Skeletal muscle satellite cell (primary cell): ENCODE results near the gene RASSF9.
A peak's percentile ranks its signal among the peaks of the same experiment; 100 is the strongest.

Experiments
- H3K27me3 ChIP-seq: 2 replicates; pipeline ENCODE4 v1.7.0; 2013; ENCODE audit warnings: low read length; ENCODE audit not compliant: control insufficient read depth, insufficient read depth
- H3K36me3 ChIP-seq: 2 replicates; pipeline ENCODE4 v1.7.0; 2013; ENCODE audit warnings: mild to moderate bottlenecking, control low read depth, low read length; ENCODE audit not compliant: insufficient read depth
- H3K4me1 ChIP-seq: 2 replicates; pipeline ENCODE4 v1.7.0; 2013; ENCODE audit warnings: low read length; ENCODE audit not compliant: control insufficient read depth, insufficient read depth
- H3K4me2 ChIP-seq: 2 replicates; pipeline ENCODE4 v1.7.0; 2013; ENCODE audit warnings: mild to moderate bottlenecking, low read length
- H3K4me3 ChIP-seq: 2 replicates; pipeline ENCODE4 v1.7.0; 2013; ENCODE audit warnings: low read length
- H3K9ac ChIP-seq: 2 replicates; pipeline ENCODE4 v1.7.0; 2013; ENCODE audit warnings: mild to moderate bottlenecking, low read depth, low read length, moderate library complexity
- H3K9me3 ChIP-seq: replicated peaks from 2 replicates; pipeline ENCODE4 v1.7.0; 2013; ENCODE audit warnings: mild to moderate bottlenecking, control low read depth, low read length

The RASSF9 gene

GRCh38 chr12:85835426-85836196, 598 bp downstream of the RASSF9 start:
- Histone ChIP-seq H3K4me1 (peaks cover 30% of the 10 kb centered on the region), H3K4me3 (peak overlapping the region; percentile 68), H3K9ac (peak overlapping the region; percentile 74), H3K4me2 (peak overlapping the region; percentile 89), H3K27me3 (no peaks in the 10 kb centered on the region), H3K36me3 (no peaks in the 10 kb centered on the region), H3K9me3 (no peaks in the 10 kb centered on the region)

GRCh38 chr12:85834378-85834777, 1.8 kb downstream of the RASSF9 start:
- Histone ChIP-seq H3K4me1 (peaks cover 40% of the 10 kb centered on the region), H3K4me2 (peak overlapping the region; percentile 89), H3K4me3 (no peak overlapping the region), H3K27me3 (no peaks in the 10 kb centered on the region), H3K9me3 (no peaks in the 10 kb centered on the region), H3K9ac (peak overlapping the region; percentile 74), H3K36me3 (no peaks in the 10 kb centered on the region)

GRCh38 chr12:85833579-85833978, 2.6 kb downstream of the RASSF9 start:
- H3K9ac ChIP-seq, result no peak overlapping the region
- H3K4me2 ChIP-seq, result no peak overlapping the region
- no peaks in the 10 kb centered on the region for H3K36me3 ChIP-seq
- peaks cover 47% of the 10 kb centered on the region for H3K4me1 ChIP-seq
- no peaks in the 10 kb centered on the region for H3K9me3 ChIP-seq
- no peaks in the 10 kb centered on the region for H3K27me3 ChIP-seq
- no peak overlapping the region for H3K4me3 ChIP-seq

DNA sequence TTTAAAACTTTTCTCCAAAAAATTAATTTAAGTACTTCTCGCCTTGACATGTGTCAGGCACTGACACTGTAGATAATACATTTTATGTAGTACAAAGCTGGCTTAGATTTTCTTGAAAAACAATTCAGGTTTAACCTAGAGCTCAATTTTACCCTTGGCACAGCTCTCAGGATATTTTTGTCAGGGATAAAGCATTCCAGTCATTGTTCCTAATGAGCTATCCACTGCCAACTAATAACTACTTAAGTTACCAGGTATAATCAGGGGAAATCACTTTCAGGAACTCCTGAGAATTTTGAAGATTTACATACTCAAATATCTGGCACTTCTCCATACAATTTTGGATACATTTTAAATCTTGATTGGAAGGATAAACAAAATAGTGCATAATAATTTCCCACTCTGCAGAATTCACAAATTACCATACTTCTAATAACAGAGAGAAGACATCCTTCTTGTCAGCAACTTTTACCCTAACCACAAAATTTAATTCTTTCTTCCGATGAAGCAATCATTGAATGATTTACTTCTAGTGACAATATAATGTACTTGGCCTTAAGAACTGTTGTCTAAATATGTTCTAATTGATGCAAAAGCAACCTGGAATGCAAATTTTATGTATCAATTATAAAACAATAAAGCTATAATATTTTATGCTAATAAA, 4.8 kb downstream of the RASSF9 start:
- no peaks in the 10 kb centered on the region for H3K27me3 ChIP-seq
- no peaks in the 10 kb centered on the region for H3K36me3 ChIP-seq
- H3K9ac ChIP-seq, result no peak overlapping the region
- H3K9me3 ChIP-seq, result no peaks in the 10 kb centered on the region
- no peak overlapping the region for H3K4me3 ChIP-seq
- H3K4me1 ChIP-seq, result peaks cover 48% of the 10 kb centered on the region
- H3K4me2 ChIP-seq, result no peak overlapping the region

DNA sequence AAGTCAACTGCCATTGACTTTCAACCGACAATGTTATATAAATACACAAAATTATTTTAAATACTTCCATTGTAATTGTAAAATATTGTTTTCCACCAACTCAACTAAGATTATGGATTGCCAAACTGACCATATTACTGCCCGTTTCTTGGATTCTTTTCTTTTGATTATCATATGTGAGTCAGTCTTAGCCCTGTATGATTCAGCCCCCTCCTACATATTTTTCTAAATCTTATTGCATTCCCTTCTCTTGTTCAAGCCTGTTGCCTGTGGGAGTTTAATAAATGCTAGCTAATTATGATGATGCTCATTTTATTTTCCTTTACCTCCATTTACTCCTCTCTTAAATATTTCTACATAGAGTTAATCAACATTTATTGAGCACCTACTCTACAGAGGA, 6.8 kb downstream of the RASSF9 start:
- Histone ChIP-seq H3K36me3 (no peaks in the 10 kb centered on the region), H3K27me3 (no peaks in the 10 kb centered on the region), H3K4me3 (no peak overlapping the region), H3K9ac (no peak overlapping the region), H3K4me1 (peaks cover 27% of the 10 kb centered on the region), H3K9me3 (no peaks in the 10 kb centered on the region), H3K4me2 (peak overlapping the region; percentile 17)

DNA sequence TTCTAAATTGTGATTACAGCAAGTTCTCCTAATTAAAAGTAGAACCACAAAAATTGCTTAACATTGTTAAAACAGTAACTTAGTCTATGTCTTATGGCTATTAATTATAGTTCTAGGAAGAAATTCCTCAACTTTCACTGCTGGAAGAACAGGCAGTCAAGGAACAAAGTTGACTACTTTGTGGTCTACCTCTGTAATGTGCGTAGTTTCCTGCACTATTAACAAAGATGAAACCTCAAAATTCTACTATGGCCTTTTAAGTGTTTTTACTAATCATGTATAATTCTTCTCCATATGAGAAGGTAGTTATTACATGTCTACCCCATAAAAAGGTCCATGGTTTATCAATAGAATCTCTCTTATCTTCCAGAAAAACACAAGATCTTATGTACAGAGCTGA, 7.6 kb downstream of the RASSF9 start:
- H3K9ac ChIP-seq, result no peak overlapping the region
- H3K9me3 ChIP-seq, result no peaks in the 10 kb centered on the region
- H3K4me3 ChIP-seq, result no peak overlapping the region
- H3K4me1 ChIP-seq, result peaks cover 27% of the 10 kb centered on the region
- no peak overlapping the region for H3K4me2 ChIP-seq
- no peaks in the 10 kb centered on the region for H3K36me3 ChIP-seq
- no peaks in the 10 kb centered on the region for H3K27me3 ChIP-seq

- no peak overlapping the region for H3K4me2 ChIP-seq
- no peaks in the 10 kb centered on the region for H3K9me3 ChIP-seq
- H3K4me1 ChIP-seq, result peaks cover 41% of the 10 kb centered on the region
- H3K27me3 ChIP-seq, result no peaks in the 10 kb centered on the region
- H3K36me3 ChIP-seq, result no peaks in the 10 kb centered on the region
- H3K9ac ChIP-seq, result no peak overlapping the region
- H3K4me3 ChIP-seq, result no peak overlapping the region
Observed at GRCh38 chr12:85825746-85826145, 10.5 kb downstream of the RASSF9 start.

GRCh38 chr12:85823436-85824180, 12.6 kb downstream of the RASSF9 start:
- H3K4me2 ChIP-seq, result peak overlapping the region; percentile 17
- no peak overlapping the region for H3K9ac ChIP-seq
- H3K27me3 ChIP-seq, result no peaks in the 10 kb centered on the region
- H3K9me3 ChIP-seq, result no peaks in the 10 kb centered on the region
- no peaks in the 10 kb centered on the region for H3K36me3 ChIP-seq
- no peak overlapping the region for H3K4me3 ChIP-seq
- peaks cover 27% of the 10 kb centered on the region for H3K4me1 ChIP-seq

GRCh38 chr12:85821759-85822158, 14.4 kb downstream of the RASSF9 start:
- Histone ChIP-seq H3K9me3 (no peaks in the 10 kb centered on the region), H3K36me3 (no peaks in the 10 kb centered on the region), H3K4me3 (no peak overlapping the region), H3K4me1 (peaks cover 24% of the 10 kb centered on the region), H3K27me3 (no peaks in the 10 kb centered on the region), H3K4me2 (no peak overlapping the region), H3K9ac (no peak overlapping the region)

DNA sequence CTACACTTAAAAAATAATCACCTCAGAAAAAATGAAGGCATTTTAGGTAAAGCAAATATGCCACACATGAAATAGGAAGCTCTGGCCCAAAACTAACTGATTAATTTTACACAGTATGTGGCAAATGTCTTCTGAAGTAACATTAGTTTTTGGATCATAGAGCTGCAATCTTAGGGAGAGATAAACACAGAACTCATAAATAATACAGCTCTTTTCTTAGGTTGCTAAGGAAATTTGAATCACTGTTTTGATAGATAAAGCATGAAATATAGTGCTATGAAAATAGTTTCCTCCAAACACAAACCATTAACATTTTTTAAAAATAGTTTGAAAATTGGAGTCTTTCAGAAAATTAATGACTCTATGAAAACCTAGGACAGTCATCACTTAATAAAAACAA, 15.0 kb downstream of the RASSF9 start:
- Histone ChIP-seq H3K27me3 (no peaks in the 10 kb centered on the region), H3K4me2 (no peak overlapping the region), H3K9ac (no peak overlapping the region)

DNA sequence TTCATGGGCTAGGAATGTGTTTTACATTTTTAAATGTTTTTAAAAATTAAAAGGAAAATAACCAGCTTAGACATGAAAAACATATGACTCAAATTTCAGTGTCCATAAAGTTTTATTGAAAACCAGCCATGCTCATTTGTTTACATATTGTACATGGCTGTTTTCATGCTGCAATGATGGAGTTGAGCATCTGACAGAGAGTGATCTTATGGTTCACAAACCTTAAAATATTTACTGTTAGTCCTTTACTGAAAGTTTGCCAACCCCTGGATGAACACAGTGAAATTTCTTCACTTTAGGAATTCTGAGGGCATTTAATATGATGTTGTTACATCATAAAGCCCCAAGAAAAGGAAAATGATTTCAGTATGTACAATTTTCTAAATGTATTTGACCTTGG, 16.1 kb downstream of the RASSF9 start:
- H3K36me3 ChIP-seq, result no peaks in the 10 kb centered on the region
- no peak overlapping the region for H3K4me3 ChIP-seq
- no peak overlapping the region for H3K4me2 ChIP-seq
- no peak overlapping the region for H3K9ac ChIP-seq
- H3K4me1 ChIP-seq, result peaks cover 24% of the 10 kb centered on the region
- H3K27me3 ChIP-seq, result no peaks in the 10 kb centered on the region
- H3K9me3 ChIP-seq, result no peaks in the 10 kb centered on the region

More for the DNA sequence above, 15.0 kb downstream of the RASSF9 start:
- no peaks in the 10 kb centered on the region for H3K36me3 ChIP-seq
- no peak overlapping the region for H3K4me3 ChIP-seq
- peaks cover 24% of the 10 kb centered on the region for H3K4me1 ChIP-seq
- H3K9me3 ChIP-seq, result no peaks in the 10 kb centered on the region
